HEK293 (cell line): ENCODE results near the gene RNF182.

Source experiments
- CTCF ChIA-PET: fragments of 350-600 bp; formaldehyde crosslinking; extraction: SDS; loops from one replicate; lab custom pipeline; 2021; ENCODE audit warnings: antibody characterized with exemption; lab: Yijun Ruan, JAX
- POLR2A ChIA-PET: fragments of 300-600 bp; formaldehyde crosslinking; extraction: SDS; loops from one replicate; lab custom pipeline; 2020; ENCODE audit warnings: antibody characterized with exemption, inconsistent platforms; lab: Yijun Ruan, JAX
- H3K27ac ChIP-seq: fragments of 200-500 bp; sonication (Bioruptor generic); 2 replicates; pipeline ENCODE4 v1.5.1; 2014; ENCODE audit warnings: low read depth, low read length, control low read depth, inconsistent platforms; ENCODE audit errors: extremely low read depth
- H3K36me3 ChIP-seq, 2 experiments: fragments of 200-500 bp in 1 of 2; sonication (Bioruptor generic) in 1 of 2; 1 replicate in 1 of 2; 2 replicates in 1 of 2; pipeline ENCODE4 v1.5.1; 2014 to 2017; ENCODE audit warnings: inconsistent platforms in 2 of 2, low read length in 2 of 2; ENCODE audit not compliant: control insufficient read depth in 2 of 2, insufficient read depth in 1 of 2
- H3K4me1 ChIP-seq: fragments of 200-500 bp; sonication (Bioruptor generic); 2 replicates; pipeline ENCODE4 v1.5.1; 2014; ENCODE audit warnings: mild to moderate bottlenecking, low read length, inconsistent platforms; ENCODE audit not compliant: control insufficient read depth, insufficient read depth
- H3K4me3 ChIP-seq: 2 replicates; pipeline ENCODE4 v1.5.1; 2011; ENCODE audit warnings: low read depth, mild to moderate bottlenecking, control low read depth, low read length, moderate library complexity
- H3K9me3 ChIP-seq: fragments of 200-500 bp; sonication (Bioruptor generic); 2 replicates; pipeline ENCODE4 v1.5.1; 2014; ENCODE audit warnings: low read depth, low read length, inconsistent platforms; ENCODE audit not compliant: control insufficient read depth, insufficient read depth
- GFI1B ChIP-seq: fragments of 450-650 bp; formaldehyde crosslinking; IDR thresholded peaks from 2 replicates; pipeline ENCODE4 v1.5.1; 2016; ENCODE audit warnings: missing biosample characterization, missing genetic modification characterization
- GLIS2 ChIP-seq: fragments of 450-650 bp; formaldehyde crosslinking; IDR thresholded peaks from 2 replicates; pipeline ENCODE4 v1.5.1; 2016; ENCODE audit warnings: missing biosample characterization, missing genetic modification characterization
- HOXD13 ChIP-seq: sonication (generic); formaldehyde crosslinking; IDR thresholded peaks from 2 replicates; pipeline ENCODE4 v1.8.0; 2022; ENCODE audit warnings: missing genetic modification reagents, borderline replicate concordance
- REST ChIP-seq: fragments of 450-650 bp; formaldehyde crosslinking; IDR thresholded peaks from 2 replicates; pipeline ENCODE4 v1.5.1; 2016; ENCODE audit warnings: missing biosample characterization, missing genetic modification characterization
- SETDB1 ChIP-seq: IDR thresholded peaks from one replicate; pipeline ENCODE4 v1.6.1; 2017; ENCODE audit warnings: mild to moderate bottlenecking, low read length, moderate library complexity, mixed read lengths; ENCODE audit not compliant: insufficient read length
- ZBTB20 ChIP-seq: fragments of 450-650 bp; formaldehyde crosslinking; IDR thresholded peaks from 2 replicates; pipeline ENCODE4 v1.5.1; 2016; ENCODE audit warnings: missing biosample characterization, missing genetic modification characterization
- ZBTB26 ChIP-seq: fragments of 450-650 bp; formaldehyde crosslinking; optimal IDR thresholded peaks from 2 replicates; pipeline ENCODE3; 2016; ENCODE audit warnings: missing biosample characterization, mild to moderate bottlenecking, missing genetic modification characterization
- ZBTB49 ChIP-seq: fragments of 450-650 bp; formaldehyde crosslinking; IDR thresholded peaks from 2 replicates; pipeline ENCODE4 v1.5.1; 2016; ENCODE audit warnings: missing biosample characterization, missing genetic modification characterization, low read depth
- ZNF121 ChIP-seq: fragments of 450-650 bp; formaldehyde crosslinking; IDR thresholded peaks from 2 replicates; pipeline ENCODE4 v1.5.1; 2016; ENCODE audit warnings: missing biosample characterization, missing genetic modification characterization
- ZNF133 ChIP-seq: fragments of 450-650 bp; formaldehyde crosslinking; IDR thresholded peaks from 2 replicates; pipeline ENCODE4 v1.5.1; 2016; ENCODE audit warnings: missing biosample characterization, missing genetic modification characterization
- ZNF138 ChIP-seq: fragments of 450-650 bp; formaldehyde crosslinking; IDR thresholded peaks from 2 replicates; pipeline ENCODE4 v1.5.1; 2016; ENCODE audit warnings: missing biosample characterization, missing genetic modification characterization, borderline replicate concordance
- ZNF140 ChIP-seq: fragments of 450-650 bp; formaldehyde crosslinking; IDR thresholded peaks from 2 replicates; pipeline ENCODE4 v1.5.1; 2016; ENCODE audit warnings: missing biosample characterization, missing genetic modification characterization
- ZNF211 ChIP-seq: fragments of 450-650 bp; formaldehyde crosslinking; IDR thresholded peaks from 2 replicates; pipeline ENCODE4 v1.5.1; 2016; ENCODE audit warnings: low read depth, missing biosample characterization, missing genetic modification characterization
- ZNF223 ChIP-seq: fragments of 450-650 bp; formaldehyde crosslinking; IDR thresholded peaks from 2 replicates; pipeline ENCODE4 v1.5.1; 2016; ENCODE audit warnings: missing biosample characterization, missing genetic modification characterization
- ZNF239 ChIP-seq: fragments of 450-650 bp; formaldehyde crosslinking; IDR thresholded peaks from 2 replicates; pipeline ENCODE4 v1.5.1; 2016; ENCODE audit warnings: missing biosample characterization, missing genetic modification characterization
- ZNF274 ChIP-seq, 2 experiments: fragments of 200-500 bp in 1 of 2; fragments of 450-650 bp in 1 of 2; sonication (Bioruptor generic) in 1 of 2; formaldehyde crosslinking in 1 of 2; IDR thresholded peaks; 2 replicates each; pipeline versions ENCODE4 v1.5.1 to v1.6.1; 2014 to 2016; ENCODE audit warnings: borderline replicate concordance in 1 of 2, inconsistent platforms in 1 of 2, low read length in 1 of 2, missing biosample characterization in 1 of 2, missing genetic modification characterization in 1 of 2
- ZNF398 ChIP-seq: fragments of 450-650 bp; formaldehyde crosslinking; IDR thresholded peaks from 2 replicates; pipeline ENCODE4 v1.5.1; 2017; ENCODE audit warnings: missing biosample characterization, missing genetic modification characterization
- ZNF510 ChIP-seq: fragments of 450-650 bp; formaldehyde crosslinking; IDR thresholded peaks from 2 replicates; pipeline ENCODE4 v1.5.1; 2018; ENCODE audit warnings: mild to moderate bottlenecking, missing genetic modification characterization, missing biosample characterization; ENCODE audit not compliant: insufficient replicate concordance
- ZNF555 ChIP-seq: fragments of 450-650 bp; formaldehyde crosslinking; conservative IDR thresholded peaks from 2 replicates; pipeline ENCODE4 v1.5.1; 2017; ENCODE audit warnings: missing biosample characterization, mild to moderate bottlenecking, missing genetic modification characterization, inconsistent platforms
- ZNF664 ChIP-seq: fragments of 450-650 bp; formaldehyde crosslinking; IDR thresholded peaks from 2 replicates; pipeline ENCODE4 v1.5.1; 2016; ENCODE audit warnings: missing biosample characterization, missing genetic modification characterization
- ZNF777 ChIP-seq: fragments of 450-650 bp; formaldehyde crosslinking; IDR thresholded peaks from 2 replicates; pipeline ENCODE4 v1.5.1; 2017; ENCODE audit warnings: missing biosample characterization, missing genetic modification characterization, borderline replicate concordance
- ZNF837 ChIP-seq: fragments of 450-650 bp; formaldehyde crosslinking; IDR thresholded peaks from 2 replicates; pipeline ENCODE4 v1.5.1; 2016; ENCODE audit warnings: missing biosample characterization, missing genetic modification characterization
- TF ChIP-seq, protein P1 (sequence below): fragments of 450-650 bp; IDR thresholded peaks from 2 replicates; pipeline ENCODE4 v1.5.1; 2018; ENCODE audit warnings: missing biosample characterization, mild to moderate bottlenecking, missing genetic modification characterization
- TF ChIP-seq, protein P2 (sequence below): fragments of 450-650 bp; formaldehyde crosslinking; IDR thresholded peaks from 2 replicates; pipeline ENCODE4 v1.5.1; 2017; ENCODE audit warnings: missing biosample characterization, mild to moderate bottlenecking, missing genetic modification characterization, moderate library complexity

The RNF182 gene

GRCh38 chr6:13941902-13942301 is 17.1 kb downstream of the RNF182 start:
- Histone ChIP-seq H3K4me1 (no peaks in the 10 kb centered on the region), H3K36me3 (no peaks in the 10 kb centered on the region), H3K4me3 (no peak overlapping the region), H3K27ac (no peak overlapping the region), H3K9me3 (no peaks in the 10 kb centered on the region)
- CTCF ChIA-PET: no interaction called here
- POLR2A ChIA-PET: no interaction called here
- TF ChIP-seq SETDB1 (peak; percentile 51), ZNF274 (IDR thresholded peaks at IDR 0.05; ENCODE audit: low read length) (no peak), ZNF274 (tag by site-specific recombination; IDR thresholded peaks at IDR 0.05; ENCODE audit: borderline replicate concordance) (no peak), ZNF398 (tag by site-specific recombination) (no peak), ZNF133 (tag by site-specific recombination) (no peak), ZNF837 (tag by site-specific recombination) (no peak), HOXD13 (no peak), ZNF140 (tag by site-specific recombination) (no peak), GFI1B (no peak), ZNF138 (tag by site-specific recombination) (no peak)

DNA sequence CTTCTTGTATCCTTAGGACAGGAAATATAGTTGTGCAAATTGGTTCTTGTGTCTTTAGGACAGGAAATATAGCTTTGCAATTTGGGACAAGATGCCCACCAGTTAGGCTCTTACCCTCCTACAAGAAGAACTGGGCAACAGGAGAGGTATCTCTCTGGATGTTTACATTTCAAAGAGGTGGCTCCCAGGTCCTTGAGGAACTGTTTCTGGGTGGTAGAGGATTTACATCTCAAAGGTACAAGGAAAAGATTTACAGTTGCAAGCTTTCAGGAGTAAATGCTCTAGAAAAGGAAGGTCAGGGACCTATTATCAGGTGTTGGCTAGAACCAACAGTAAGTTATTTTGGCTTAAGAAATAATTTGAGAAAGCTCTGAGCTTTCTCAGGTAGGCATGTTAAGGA is 19.2 kb downstream of the RNF182 start:
- POLR2A ChIA-PET: no interaction called here
- Histone ChIP-seq H3K36me3 (no peaks in the 10 kb centered on the region), H3K27ac (no peak overlapping the region), H3K9me3 (no peaks in the 10 kb centered on the region), H3K4me3 (no peak overlapping the region), H3K4me1 (no peaks in the 10 kb centered on the region)
- CTCF ChIA-PET: interaction anchor here (0.6 to 0.7 kb wide), 2 partner anchors 49 to 201 kb away, joined by 3 read pairs; no protein-coding TSS in a partner anchor
- TF ChIP-seq ZNF555 (tag by site-specific recombination): no peak
- TF ChIP-seq ZNF121 (tag by site-specific recombination): no peak
- TF ChIP-seq ZNF510 (tag by site-specific recombination): no peak
- TF ChIP-seq, protein P1, sequence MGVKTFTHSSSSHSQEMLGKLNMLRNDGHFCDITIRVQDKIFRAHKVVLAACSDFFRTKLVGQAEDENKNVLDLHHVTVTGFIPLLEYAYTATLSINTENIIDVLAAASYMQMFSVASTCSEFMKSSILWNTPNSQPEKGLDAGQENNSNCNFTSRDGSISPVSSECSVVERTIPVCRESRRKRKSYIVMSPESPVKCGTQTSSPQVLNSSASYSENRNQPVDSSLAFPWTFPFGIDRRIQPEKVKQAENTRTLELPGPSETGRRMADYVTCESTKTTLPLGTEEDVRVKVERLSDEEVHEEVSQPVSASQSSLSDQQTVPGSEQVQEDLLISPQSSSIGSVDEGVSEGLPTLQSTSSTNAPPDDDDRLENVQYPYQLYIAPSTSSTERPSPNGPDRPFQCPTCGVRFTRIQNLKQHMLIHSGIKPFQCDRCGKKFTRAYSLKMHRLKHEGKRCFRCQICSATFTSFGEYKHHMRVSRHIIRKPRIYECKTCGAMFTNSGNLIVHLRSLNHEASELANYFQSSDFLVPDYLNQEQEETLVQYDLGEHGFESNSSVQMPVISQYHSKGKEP (tag by site-specific recombination): no peak
- TF ChIP-seq ZNF777 (tag by site-specific recombination): no peak
- TF ChIP-seq ZNF211 (tag by site-specific recombination): no peak
- TF ChIP-seq ZNF223 (tag by site-specific recombination): no peak
- TF ChIP-seq ZBTB49: no peak
- TF ChIP-seq ZNF664 (tag by site-specific recombination): no peak
- TF ChIP-seq ZBTB26 (tag by site-specific recombination): no peak
- TF ChIP-seq REST: no peak
- no peak for TF ChIP-seq ZNF239 (tag by site-specific recombination)
- TF ChIP-seq, protein P2, sequence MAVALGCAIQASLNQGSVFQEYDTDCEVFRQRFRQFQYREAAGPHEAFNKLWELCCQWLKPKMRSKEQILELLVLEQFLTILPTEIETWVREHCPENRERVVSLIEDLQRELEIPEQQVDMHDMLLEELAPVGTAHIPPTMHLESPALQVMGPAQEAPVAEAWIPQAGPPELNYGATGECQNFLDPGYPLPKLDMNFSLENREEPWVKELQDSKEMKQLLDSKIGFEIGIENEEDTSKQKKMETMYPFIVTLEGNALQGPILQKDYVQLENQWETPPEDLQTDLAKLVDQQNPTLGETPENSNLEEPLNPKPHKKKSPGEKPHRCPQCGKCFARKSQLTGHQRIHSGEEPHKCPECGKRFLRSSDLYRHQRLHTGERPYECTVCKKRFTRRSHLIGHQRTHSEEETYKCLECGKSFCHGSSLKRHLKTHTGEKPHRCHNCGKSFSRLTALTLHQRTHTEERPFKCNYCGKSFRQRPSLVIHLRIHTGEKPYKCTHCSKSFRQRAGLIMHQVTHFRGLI (tag by site-specific recombination): no peak
- no peak for TF ChIP-seq ZBTB20
- no peak for TF ChIP-seq GLIS2
